SK-N-MC (cell line): Measurements from ENCODE around the gene TRPM2.
"Not testable (repeated sequence)": the region's sequence is repeated elsewhere in the genome, so short reads cannot be mapped to it uniquely, and the experiment has no call there.

Experiments
- DNase-seq: peaks from one replicate; pipeline ENCODE4 v3.0.0-alpha.2; 2011; ENCODE audit warnings: low read depth, low spot score
- H3K27ac ChIP-seq: fragments of 200-600 bp; sonication (generic); 2 replicates; pipeline ENCODE4 v1.5.1; 2016; ENCODE audit warnings: mixed run types
- H3K36me3 ChIP-seq: fragments of 200-600 bp; sonication (generic); 2 replicates; pipeline ENCODE4 v1.6.1; 2017; ENCODE audit warnings: antibody characterized with exemption, low read length, mixed read lengths; ENCODE audit not compliant: insufficient read depth
- H3K4me3 ChIP-seq: fragments of 200-600 bp; sonication (generic); 2 replicates; pipeline ENCODE4 v1.5.1; 2016
- H3K9ac ChIP-seq: fragments of 200-600 bp; sonication (generic); 2 replicates; pipeline ENCODE4 v1.8.0; 2017; ENCODE audit warnings: mixed run types, mixed read lengths; ENCODE audit not compliant: insufficient read length
- H3K9me3 ChIP-seq: fragments of 200-600 bp; sonication (generic); 2 replicates; pipeline ENCODE4 v1.6.1; 2017; ENCODE audit warnings: low read depth, mild to moderate bottlenecking, antibody characterized with exemption, low read length, moderate library complexity, mixed read lengths
- EZH2 ChIP-seq: fragments of 200-600 bp; sonication (generic); IDR thresholded peaks from one replicate; pipeline ENCODE4 v1.6.1; 2017; ENCODE audit warnings: antibody characterized with exemption
- FOXP2 ChIP-seq: optimal IDR thresholded peaks from 2 replicates; pipeline ENCODE3; 2011; ENCODE audit warnings: mild to moderate bottlenecking, moderate library complexity; ENCODE audit not compliant: insufficient read depth; ENCODE audit errors: extremely low read length, control extremely low read depth
- POLR2AphosphoS5 ChIP-seq: IDR thresholded peaks from 2 replicates; pipeline ENCODE4 v1.6.1; 2012; ENCODE audit warnings: mild to moderate bottlenecking, low read depth, low read length, borderline replicate concordance

Gene TRPM2

DNA sequence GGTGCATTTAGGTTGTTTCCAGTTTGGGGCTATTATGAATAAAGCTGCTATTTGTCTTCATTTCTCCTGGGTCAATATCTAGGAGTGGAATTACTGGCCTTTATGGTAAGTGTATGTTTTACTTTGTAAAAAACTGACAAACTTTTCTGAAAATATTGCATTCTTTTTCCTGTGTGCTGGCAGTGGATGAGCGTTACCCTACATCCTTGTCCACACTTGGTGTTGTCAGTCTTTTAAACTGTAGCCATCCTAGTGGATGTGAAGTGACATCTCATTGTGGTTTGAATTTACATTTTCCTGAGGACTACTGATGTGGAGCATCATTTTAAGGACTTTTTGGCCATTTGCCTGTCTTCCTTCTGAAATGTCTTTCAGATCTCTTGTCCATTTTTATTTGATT lies 35.9 kb downstream of the TRPM2 start:
- H3K27ac ChIP-seq = no peak overlapping the region
- no peaks in the 10 kb centered on the region for H3K36me3 ChIP-seq
- TF ChIP-seq POLR2AphosphoS5 (no peak), FOXP2 (no peak), EZH2 (no peak)
- no peak for DNase-seq
- no peak overlapping the region for H3K4me3 ChIP-seq
- no peak overlapping the region for H3K9ac ChIP-seq
- no peaks in the 10 kb centered on the region; the same call in 1 of the 2 replicates for H3K9me3 ChIP-seq

DNA sequence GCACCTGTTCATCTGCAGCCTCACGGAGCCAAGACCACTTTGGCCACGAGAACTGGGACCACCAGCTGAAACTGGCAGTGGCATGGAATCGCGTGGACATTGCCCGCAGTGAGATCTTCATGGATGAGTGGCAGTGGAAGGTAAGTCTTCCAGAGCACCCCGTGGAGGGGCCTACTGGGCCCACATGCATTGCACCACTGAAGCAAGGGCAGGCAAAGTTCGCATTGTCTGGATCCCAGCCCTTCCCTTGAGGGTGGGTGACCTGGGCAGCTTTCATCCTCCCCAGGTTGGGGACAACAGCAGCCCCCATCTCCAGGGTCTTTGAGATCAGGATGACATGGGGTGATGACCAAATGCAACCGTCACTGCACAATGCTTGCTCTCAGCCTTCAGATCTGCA lies 37.5 kb downstream of the TRPM2 start:
- TF ChIP-seq EZH2 (no peak), FOXP2 (no peak), POLR2AphosphoS5 (no peak)
- Histone ChIP-seq H3K36me3 (no peaks in the 10 kb centered on the region), H3K27ac (no peak overlapping the region), H3K4me3 (no peak overlapping the region), H3K9ac (no peak overlapping the region), H3K9me3 (no peaks in the 10 kb centered on the region)
- DNase-seq = no peak

DNA sequence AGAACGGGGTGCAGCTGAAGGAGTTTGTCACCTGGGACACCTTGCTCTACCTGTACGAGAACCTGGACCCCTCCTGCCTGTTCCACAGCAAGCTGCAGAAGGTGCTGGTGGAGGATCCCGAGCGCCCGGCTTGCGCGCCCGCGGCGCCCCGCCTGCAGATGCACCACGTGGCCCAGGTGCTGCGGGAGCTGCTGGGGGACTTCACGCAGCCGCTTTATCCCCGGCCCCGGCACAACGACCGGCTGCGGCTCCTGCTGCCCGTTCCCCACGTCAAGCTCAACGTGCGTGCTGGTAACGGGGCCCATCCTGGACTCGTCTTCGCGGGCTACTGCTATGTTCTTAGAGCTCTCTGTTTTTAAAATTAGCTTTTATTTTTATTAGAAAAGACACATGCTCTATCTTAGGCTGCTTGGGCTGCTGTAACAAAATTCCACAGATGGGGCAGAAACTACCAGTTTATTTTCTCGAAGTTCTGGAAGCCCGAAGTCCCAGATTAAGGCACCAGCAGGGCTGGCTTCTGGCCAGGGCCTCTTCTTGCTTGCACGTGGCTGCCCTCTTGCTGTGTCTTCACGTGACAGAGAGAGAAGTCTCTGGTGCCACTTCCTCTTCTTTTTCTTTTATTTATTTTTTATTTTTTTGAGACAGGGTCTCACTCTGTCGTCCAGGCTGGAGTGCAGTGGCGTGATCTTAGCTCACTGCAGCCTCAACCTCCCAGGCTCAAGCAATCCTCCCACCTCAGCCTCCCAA lies 38.1 kb downstream of the TRPM2 start:
- Histone ChIP-seq H3K9ac (no peak overlapping the region), H3K9me3 (no peaks in the 10 kb centered on the region), H3K36me3 (no peaks in the 10 kb centered on the region), H3K27ac (no peak overlapping the region), H3K4me3 (no peak overlapping the region)
- no peak for DNase-seq
- TF ChIP-seq FOXP2 (no peak), POLR2AphosphoS5 (no peak), EZH2 (no peak)

GRCh38 chr21:44392185-44392584 lies 38.8 kb downstream of the TRPM2 start:
- H3K9ac ChIP-seq = no peak overlapping the region
- H3K36me3 ChIP-seq = no peaks in the 10 kb centered on the region

DNA sequence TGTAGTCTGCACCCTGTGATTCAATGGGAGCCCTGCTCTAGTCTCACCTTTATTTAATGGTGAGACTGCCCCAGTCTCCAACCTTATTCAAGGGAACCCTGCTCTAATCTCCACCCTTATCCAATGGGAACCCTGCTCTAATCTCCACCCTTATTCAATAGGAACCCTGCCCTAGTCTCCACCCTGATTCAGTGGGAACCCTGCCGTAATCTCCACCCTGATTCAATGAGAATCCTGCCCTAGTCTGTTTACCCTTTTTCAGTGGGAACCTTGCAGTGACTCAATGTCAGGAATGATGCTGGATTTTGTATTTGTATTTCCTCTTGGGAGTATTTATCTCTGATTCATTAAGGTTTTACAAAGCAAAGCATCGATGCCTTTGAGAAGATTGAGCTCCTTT lies 39.5 kb downstream of the TRPM2 start:
- Histone ChIP-seq H3K27ac (no peak overlapping the region), H3K9ac (no peak overlapping the region)
- no peak for DNase-seq

More at GRCh38 chr21:44392185-44392584, 38.8 kb downstream of the TRPM2 start:
- Histone ChIP-seq H3K4me3 (no peak overlapping the region), H3K9me3 (no peaks in the 10 kb centered on the region), H3K27ac (no peak overlapping the region)
- TF ChIP-seq FOXP2 = no peak
- TF ChIP-seq POLR2AphosphoS5 = no peak
- TF ChIP-seq EZH2 = no peak
- DNase-seq = no peak

GRCh38 chr21:44394733-44395132 lies 41.3 kb downstream of the TRPM2 start:
- DNase-seq = no peak
- Histone ChIP-seq H3K9me3 (no peaks in the 10 kb centered on the region), H3K4me3 (no peak overlapping the region), H3K27ac (no peak overlapping the region), H3K9ac (no peak overlapping the region), H3K36me3 (no peaks in the 10 kb centered on the region)
- TF ChIP-seq FOXP2 (no peak), POLR2AphosphoS5 (no peak), EZH2 (no peak)

More for the DNA sequence above, 39.5 kb downstream of the TRPM2 start:
- no peaks in the 10 kb centered on the region for H3K9me3 ChIP-seq
- H3K36me3 ChIP-seq = no peaks in the 10 kb centered on the region
- no peak overlapping the region for H3K4me3 ChIP-seq
- no peak for TF ChIP-seq POLR2AphosphoS5
- no peak for TF ChIP-seq FOXP2
- no peak for TF ChIP-seq EZH2

DNA sequence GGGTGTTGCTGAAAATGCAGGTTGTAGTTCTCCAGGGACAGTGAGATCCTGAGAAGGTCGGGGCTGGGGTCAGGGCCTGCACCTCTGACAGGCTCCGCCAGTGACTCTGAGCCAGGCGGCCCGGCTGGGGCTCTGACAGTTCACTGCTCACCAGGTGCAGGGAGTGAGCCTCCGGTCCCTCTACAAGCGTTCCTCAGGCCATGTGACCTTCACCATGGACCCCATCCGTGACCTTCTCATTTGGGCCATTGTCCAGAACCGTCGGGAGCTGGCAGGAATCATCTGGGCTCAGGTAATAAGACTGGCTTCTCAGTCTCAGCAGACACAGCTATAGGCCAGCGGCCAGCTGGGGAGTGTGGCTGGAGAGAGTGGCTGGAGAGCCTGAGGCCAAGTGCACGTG lies 41.8 kb downstream of the TRPM2 start:
- no peak overlapping the region for H3K4me3 ChIP-seq
- no peaks in the 10 kb centered on the region for H3K36me3 ChIP-seq
- no peaks in the 10 kb centered on the region for H3K9me3 ChIP-seq
- no peak for DNase-seq
- no peak for TF ChIP-seq FOXP2
- no peak for TF ChIP-seq POLR2AphosphoS5
- no peak for TF ChIP-seq EZH2
- no peak overlapping the region for H3K9ac ChIP-seq
- no peak overlapping the region for H3K27ac ChIP-seq

GRCh38 chr21:44396803-44397202 lies 43.4 kb downstream of the TRPM2 start:
- H3K9me3 ChIP-seq, H3K27ac ChIP-seq, H3K4me3 ChIP-seq, H3K9ac ChIP-seq, H3K36me3 ChIP-seq, DNase-seq: not testable (repeated sequence)

GRCh38 chr21:44397431-44398031 lies 44.1 kb downstream of the TRPM2 start:
- TF ChIP-seq FOXP2 (no peak), POLR2AphosphoS5 (no peak), EZH2 (no peak)
- no peak for DNase-seq
- Histone ChIP-seq H3K36me3 (no peaks in the 10 kb centered on the region), H3K27ac (no peak overlapping the region), H3K9ac (no peak overlapping the region), H3K4me3 (no peak overlapping the region), H3K9me3 (no peaks in the 10 kb centered on the region)
